Measurements from ENCODE around the gene NINJ1.

DNA sequence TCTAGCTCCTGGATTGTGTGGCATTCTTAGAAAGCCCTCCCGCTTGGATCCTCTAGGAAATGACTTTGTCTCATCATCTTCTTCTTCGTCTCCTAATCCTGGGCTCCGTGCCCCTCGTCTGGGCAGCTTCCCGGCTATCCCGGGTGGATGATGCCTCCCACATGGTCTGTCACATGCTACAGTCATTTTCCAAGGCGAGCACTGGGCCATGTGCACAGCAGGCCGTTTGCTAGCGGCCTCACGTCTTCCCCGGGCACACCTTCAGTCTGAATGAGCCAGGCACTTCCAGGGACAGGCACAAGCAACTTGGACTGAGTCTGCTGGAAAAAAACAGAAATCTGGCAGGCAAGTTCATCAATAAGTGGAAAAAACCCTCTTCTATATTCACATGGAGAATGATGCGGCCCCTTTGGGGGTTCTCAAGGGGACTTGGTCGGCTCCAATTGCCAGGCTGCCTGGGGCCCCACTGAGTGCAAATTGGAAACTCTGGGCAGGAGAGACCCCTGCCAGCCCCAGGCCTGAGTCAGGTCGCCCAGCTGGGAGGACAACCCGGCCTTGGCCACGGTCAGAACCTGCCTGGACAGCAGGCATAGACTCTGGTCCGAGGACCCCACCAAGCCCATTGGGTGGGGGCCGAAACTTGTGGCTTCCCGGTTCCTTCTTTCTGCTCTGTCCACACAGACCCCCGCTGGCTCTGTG, 38.8 kb upstream of the NINJ1 start:
- TF ChIP-seq, protein P1, sequence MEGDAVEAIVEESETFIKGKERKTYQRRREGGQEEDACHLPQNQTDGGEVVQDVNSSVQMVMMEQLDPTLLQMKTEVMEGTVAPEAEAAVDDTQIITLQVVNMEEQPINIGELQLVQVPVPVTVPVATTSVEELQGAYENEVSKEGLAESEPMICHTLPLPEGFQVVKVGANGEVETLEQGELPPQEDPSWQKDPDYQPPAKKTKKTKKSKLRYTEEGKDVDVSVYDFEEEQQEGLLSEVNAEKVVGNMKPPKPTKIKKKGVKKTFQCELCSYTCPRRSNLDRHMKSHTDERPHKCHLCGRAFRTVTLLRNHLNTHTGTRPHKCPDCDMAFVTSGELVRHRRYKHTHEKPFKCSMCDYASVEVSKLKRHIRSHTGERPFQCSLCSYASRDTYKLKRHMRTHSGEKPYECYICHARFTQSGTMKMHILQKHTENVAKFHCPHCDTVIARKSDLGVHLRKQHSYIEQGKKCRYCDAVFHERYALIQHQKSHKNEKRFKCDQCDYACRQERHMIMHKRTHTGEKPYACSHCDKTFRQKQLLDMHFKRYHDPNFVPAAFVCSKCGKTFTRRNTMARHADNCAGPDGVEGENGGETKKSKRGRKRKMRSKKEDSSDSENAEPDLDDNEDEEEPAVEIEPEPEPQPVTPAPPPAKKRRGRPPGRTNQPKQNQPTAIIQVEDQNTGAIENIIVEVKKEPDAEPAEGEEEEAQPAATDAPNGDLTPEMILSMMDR (IDR thresholded peaks at IDR 0.05): no peak
- TF ChIP-seq POLR2A (IDR thresholded peaks at IDR 0.05) (no peak), POLR2AphosphoS5 (IDR thresholded peaks at IDR 0.05) (no peak), EP300 (IDR thresholded peaks at IDR 0.05; ENCODE audit: low read depth) (no peak)
